Pancreas (tissue), 10 donors: Measurements from ENCODE around the gene KRTAP5-2. TPM values are rescaled to one million over a fixed set of nuclear protein-coding genes. Genes with fewer than 3 reads are reported as not detected.
"Not testable (repeated sequence)": the region's sequence is repeated elsewhere in the genome, so short reads cannot be mapped to it uniquely, and the experiment has no call there.

Experiments
- ATAC-seq, 4 donors: fragments of 200-7000 bp; cut with Tn5 transposase; one replicate each; pipeline versions ENCODE4 v1.8.0 to v1.9.1; 2020; ENCODE audit warnings: mild to moderate bottlenecking in 4 of 4, moderate library complexity in 4 of 4
- DNase-seq, 6 donors: peaks; one replicate each; pipeline ENCODE4 v3.0.0-alpha.2; 2020
- FAIRE-seq: peaks from 2 replicates; lab custom pipeline; 2012; peaks lifted over from hg19 to GRCh38; lab: Jason Lieb, UNC
- H3K27ac ChIP-seq, 4 donors: fragments of 200-600 bp; sonication (generic); 1 replicate in 3 of 4; 2 replicates in 1 of 4; pipeline versions ENCODE4 v1.5.0 to v1.8.0; 2020
- H3K27me3 ChIP-seq, 4 donors: fragments of 200-600 bp; one replicate each; pipeline ENCODE4 v1.8.0; 2021
- H3K36me3 ChIP-seq, 3 donors: fragments of 200-600 bp; sonication (generic) in 1 of 3; one replicate each; pipeline versions ENCODE4 v1.5.0 to v1.8.0; 2020 to 2021
- H3K4me1 ChIP-seq, 3 donors: fragments of 200-600 bp; one replicate each; pipeline ENCODE4 v1.8.0; 2021
- H3K4me3 ChIP-seq, 4 donors: fragments of 200-600 bp; sonication (generic) in 2 of 4; one replicate each; pipeline versions ENCODE4 v1.5.0 to v1.8.0; 2020 to 2021
- H3K9me3 ChIP-seq, 4 donors: fragments of 200-600 bp; one replicate each; pipeline ENCODE4 v1.8.0; 2021
- CTCF ChIP-seq, 4 donors: fragments of 200-600 bp; sonication (generic) in 3 of 4; IDR thresholded peaks; one replicate each; pipeline versions ENCODE4 v1.5.0 to v1.8.0; 2021; ENCODE audit warnings: antibody characterized with exemption in 4 of 4
- WGBS, 2 donors: extraction: QIAGEN DNeasy Blood & Tissue Kit; methylation state at CpG; one replicate each; pipeline ENCODE4 v1.1.7; 2013; 5-methylcytosine and 5-hydroxymethylcytosine counted together
- intact Hi-C, 3 donors: fragments of 100-400 bp; cut with DNase I; formaldehyde crosslinking; loops; one replicate each; pipeline versions ENCODE4 v1.11.1 to v1.14.2; 2022
- polyA plus RNA-seq, 2 donors: library from polyadenylated mRNA; stranded (reverse); fragments of 200-250 nt; gene quantifications; one replicate each; pipeline ENCODE4 v1.2.3, GENCODE V29; 2013
- total RNA-seq, 6 donors: library from RNA; stranded (reverse); fragmentation: NEBNext Ultra II Directional in 4 of 6; extraction: Animal tissue kit (Norgen Biotek cat#: 25700) in 4 of 6; gene quantifications; one replicate each; pipeline versions ENCODE4 v1.2.1 to v1.2.4, GENCODE V29; 2021 to 2023
- donor health status: healthy with polysubstance abuse.
- donor health status: DM: no; HTN: no; CAD: no; lungs with moderate emphysema.
- donor health status: DM: no; HTN: no; CAD: no.
- donor health status: control.
- donor health status: control.
- donor health status: Bipolar disorder and iron deficiency.
- donor health status: DM: yes; HTN: yes; CAD: no.
- donor health status: DM: no; HTN: no; CAD: no.
- donor health status: DM: no; HTN: no; CAD: no.
- donor health status: DM: yes; HTN: yes; CAD: no.

The KRTAP5-2 gene
- total and polyA plus RNA-seq, 8 donors, result 0.15 TPM; not detected in 7

GRCh38 chr11:1604711-1605110 lies 6.6 kb upstream of the KRTAP5-2 start:
- FAIRE-seq (no peak), DNase-seq (no peak), ATAC-seq (no peak)
- no peaks in the 10 kb centered on the region for H3K9me3 ChIP-seq
- no peak overlapping the region for H3K4me3 ChIP-seq
- 84 to 87% methylated on average over 7 of the region's 7 CpGs for WGBS, 2 donors
- no peaks in the 10 kb centered on the region for H3K36me3 ChIP-seq
- TF ChIP-seq CTCF (IDR thresholded peaks at IDR 0.05), result no peak
- no peaks in the 10 kb centered on the region for H3K27me3 ChIP-seq
- intact Hi-C loops, result no loop called here
- no peak overlapping the region for H3K27ac ChIP-seq
- H3K4me1 ChIP-seq, result no peaks in the 10 kb centered on the region

DNA sequence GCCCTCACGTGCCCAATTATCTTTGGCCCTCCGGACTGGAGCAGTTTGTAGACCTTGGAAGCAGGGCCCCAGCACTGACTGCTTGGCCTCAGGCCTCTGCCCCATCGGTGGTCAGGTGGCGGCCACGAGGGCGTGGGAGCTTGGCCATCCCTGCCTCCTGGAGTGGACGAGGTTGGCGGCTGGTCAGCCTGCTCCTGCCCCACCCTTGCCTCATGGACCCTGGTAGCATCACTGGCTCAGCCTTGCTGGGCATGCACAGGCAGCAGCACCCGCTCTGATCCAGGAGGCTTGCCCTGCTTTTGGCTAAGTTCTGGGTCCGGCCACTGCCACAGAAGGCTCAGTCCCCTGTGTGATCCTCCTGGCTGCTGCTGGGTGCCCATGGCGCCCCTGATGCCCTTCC lies 6.1 kb upstream of the KRTAP5-2 start:
- no peak for ATAC-seq
- DNase-seq, result no peak
- H3K36me3 ChIP-seq, result no peaks in the 10 kb centered on the region
- no peak overlapping the region for H3K27ac ChIP-seq
- no peaks in the 10 kb centered on the region for H3K27me3 ChIP-seq
- H3K4me3 ChIP-seq, result no peak overlapping the region
- TF ChIP-seq CTCF (IDR thresholded peaks at IDR 0.05), result no peak
- no peak for FAIRE-seq
- 82 to 84% methylated on average over 11 of the region's 11 CpGs for WGBS, 2 donors
- H3K9me3 ChIP-seq, result no peaks in the 10 kb centered on the region
- H3K4me1 ChIP-seq, result no peaks in the 10 kb centered on the region
- intact Hi-C loops, result no loop called here

GRCh38 chr11:1603629-1604028 lies 5.5 kb upstream of the KRTAP5-2 start:
- no peak for FAIRE-seq
- no peak for TF ChIP-seq CTCF (IDR thresholded peaks at IDR 0.05)
- Histone ChIP-seq H3K4me3 (no peak overlapping the region), H3K4me1 (no peaks in the 10 kb centered on the region), H3K36me3 (no peaks in the 10 kb centered on the region), H3K27me3 (no peaks in the 10 kb centered on the region), H3K27ac (no peak overlapping the region), H3K9me3 (no peaks in the 10 kb centered on the region)
- no peak for ATAC-seq
- DNase-seq, result no peak
- 63 to 65% methylated on average over 1 of the region's 1 CpG for WGBS, 2 donors
- intact Hi-C loops, result no loop called here

DNA sequence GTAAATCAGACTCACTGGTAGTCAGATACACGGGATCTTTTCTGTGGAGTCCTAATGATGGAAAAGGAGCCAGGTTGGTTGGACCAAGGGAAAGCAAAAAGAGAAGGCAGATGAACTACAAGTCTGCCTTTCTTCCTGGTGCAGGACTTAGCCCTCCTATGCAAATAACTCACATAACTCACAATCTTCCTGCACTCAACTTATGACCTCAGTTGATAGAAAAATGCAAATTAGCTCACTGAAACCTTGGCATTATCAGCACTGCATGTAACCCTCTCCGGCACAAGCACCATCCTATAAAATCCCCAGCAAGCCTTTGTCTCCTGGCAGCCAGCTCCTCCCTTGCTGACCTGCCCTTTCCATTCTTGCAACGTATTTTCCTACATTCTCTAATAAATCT lies 3.6 kb upstream of the KRTAP5-2 start:
- H3K4me3 ChIP-seq, H3K9me3 ChIP-seq, intact Hi-C loops, H3K4me1 ChIP-seq, H3K27ac ChIP-seq, FAIRE-seq, DNase-seq, H3K27me3 ChIP-seq, H3K36me3 ChIP-seq: not testable (repeated sequence)
- WGBS, 2 donors, result 45 to 59% methylated on average over 3 of the region's 3 CpGs
- ATAC-seq, result peak in 1 of 4 donors; percentile 50

- no peak overlapping the region for H3K4me3 ChIP-seq
- no peaks in the 10 kb centered on the region for H3K27me3 ChIP-seq
- H3K36me3 ChIP-seq, result no peaks in the 10 kb centered on the region
- no peak for TF ChIP-seq CTCF (IDR thresholded peaks at IDR 0.05)
- intact Hi-C loops, result no loop called here
- H3K27ac ChIP-seq, result no peak overlapping the region
- 48 to 54% methylated on average over 5 of the region's 5 CpGs for WGBS, 2 donors
- DNase-seq (no peak), FAIRE-seq (no peak), ATAC-seq (peak in 3 of 4 donors; percentile 13 to 41 (median 39))
- H3K4me1 ChIP-seq, result no peaks in the 10 kb centered on the region
- H3K9me3 ChIP-seq, result no peaks in the 10 kb centered on the region
These were observed 2.5 kb upstream of the KRTAP5-2 start for GRCh38 chr11:1600626-1601025.
